A549 (cell line): ENCODE data around the gene BAHCC1. TPM values are rescaled to one million over a fixed set of nuclear protein-coding genes. Genes with fewer than 3 reads are reported as not detected.
A peak's percentile ranks its signal among the peaks of the same experiment; 100 is the strongest.

ENCODE experiments used
- ATAC-seq, 2 experiments: fragments of 200-7000 bp in 1 of 2; fragments of >200 bp in 1 of 2; cut with Nextera tagmentation in 1 of 2; cut with Tn5 transposase in 1 of 2; 3 replicates each; pipeline versions ENCODE4 v1.8.0 to v1.9.1; 2018 to 2020; ENCODE audit warnings: mild to moderate bottlenecking in 1 of 2, moderate library complexity in 1 of 2
- CTCF ChIA-PET: fragments of 300-600 bp; sonication (Branson Sonifier 250); formaldehyde crosslinking; extraction: SDS; loops from one replicate; lab custom pipeline; 2021; ENCODE audit warnings: antibody characterized with exemption, inconsistent platforms; lab: Yijun Ruan, JAX
- POLR2A ChIA-PET: fragments of 350-600 bp; formaldehyde crosslinking; extraction: SDS; loops from one replicate; lab custom pipeline; 2021; ENCODE audit warnings: antibody characterized with exemption, inconsistent platforms; lab: Yijun Ruan, JAX
- DNase-seq, 2 experiments: peaks; one replicate each; pipeline versions ENCODE4 v3.0.0 to v3.0.0-alpha.2; 2011 to 2016; ENCODE audit warnings: low read depth in 1 of 2, low spot score in 1 of 2
- FAIRE-seq: peaks from 2 replicates; lab custom pipeline; 2011; peaks lifted over from hg19 to GRCh38; lab: Jason Lieb, UNC
- H3K27ac ChIP-seq, 2 experiments: fragments of >200 bp; sonication (Bioruptor Twin); formaldehyde crosslinking; 3 replicates each; pipeline ENCODE4 v1.5.1; 2016 to 2017
- H3K4me1 ChIP-seq: fragments of >200 bp; sonication (Bioruptor Twin); formaldehyde crosslinking; 3 replicates; pipeline ENCODE4 v1.6.1; 2016
- H3K4me2 ChIP-seq: fragments of >200 bp; sonication (Bioruptor Twin); formaldehyde crosslinking; 3 replicates; pipeline ENCODE4 v1.6.1; 2016
- H3K4me3 ChIP-seq: fragments of >200 bp; sonication (Bioruptor Twin); formaldehyde crosslinking; 3 replicates; pipeline ENCODE4 v1.5.1; 2016
- H3K9me3 ChIP-seq: fragments of >200 bp; sonication (Bioruptor Twin); formaldehyde crosslinking; 3 replicates; pipeline ENCODE4 v1.6.1; 2016
- EHMT2 ChIP-seq: fragments of 200-600 bp; sonication (generic); IDR thresholded peaks from 2 replicates; pipeline ENCODE4 v1.6.1; 2016; ENCODE audit warnings: antibody characterized with exemption, low read depth, mild to moderate bottlenecking, moderate library complexity
- FOSL2 ChIP-seq, 2 experiments: fragments of 450-650 bp in 1 of 2; fragments of >200 bp in 1 of 2; sonication (Bioruptor Twin) in 1 of 2; formaldehyde crosslinking; IDR thresholded peaks; 2 replicates each; pipeline versions ENCODE4 v1.5.0 to v1.6.1; 2016 to 2020; ENCODE audit warnings: mild to moderate bottlenecking in 1 of 2, moderate library complexity in 1 of 2
- FOXS1 ChIP-seq: fragments of 250-450 bp; sonication (Bioruptor Pico); IDR thresholded peaks from 2 replicates; pipeline ENCODE4 v1.5.0; 2020; ENCODE audit warnings: mild to moderate bottlenecking, moderate library complexity
- HOXA7 ChIP-seq: fragments of 250-450 bp; sonication (Bioruptor Pico); IDR thresholded peaks from 2 replicates; pipeline ENCODE4 v1.5.0; 2020; ENCODE audit warnings: mild to moderate bottlenecking, moderate library complexity
- KDM1A ChIP-seq: fragments of 200-600 bp; sonication (generic); IDR thresholded peaks from 2 replicates; pipeline ENCODE4 v1.6.1; 2016; ENCODE audit warnings: low read depth, mild to moderate bottlenecking
- MYC ChIP-seq: IDR thresholded peaks from 2 replicates; pipeline ENCODE4 v1.6.1; 2012; ENCODE audit warnings: mild to moderate bottlenecking, inconsistent platforms, low read length, improper control_type of control experiment, borderline replicate concordance
- NPAS2 ChIP-seq: fragments of 250-450 bp; sonication (Bioruptor Pico); IDR thresholded peaks from 2 replicates; pipeline ENCODE4 v1.8.0; 2022; ENCODE audit warnings: mild to moderate bottlenecking, moderate library complexity, borderline replicate concordance
- RAD21 ChIP-seq, 2 experiments: fragments of >200 bp in 1 of 2; sonication (Bioruptor Twin) in 1 of 2; formaldehyde crosslinking in 1 of 2; IDR thresholded peaks in 1 of 2; conservative IDR thresholded peaks in 1 of 2; 2 replicates in 1 of 2; 3 replicates in 1 of 2; pipeline ENCODE4 v1.6.1; 2012 to 2018; ENCODE audit warnings: inconsistent platforms in 1 of 2
- RFX5 ChIP-seq: fragments of 450-650 bp; IDR thresholded peaks from 2 replicates; pipeline ENCODE4 v1.7.1; 2014; ENCODE audit warnings: antibody characterized with exemption, mild to moderate bottlenecking, moderate library complexity
- TFCP2L1 ChIP-seq: fragments of 250-450 bp; sonication (Bioruptor Pico); IDR thresholded peaks from 2 replicates; pipeline ENCODE4 v1.5.0; 2021; ENCODE audit warnings: mild to moderate bottlenecking
- ZC3H11A ChIP-seq: fragments of 450-650 bp; IDR thresholded peaks from 2 replicates; pipeline ENCODE4 v1.6.1; 2014; ENCODE audit warnings: antibody characterized with exemption, mild to moderate bottlenecking
- ZFP36 ChIP-seq: fragments of 450-650 bp; IDR thresholded peaks from 2 replicates; pipeline ENCODE4 v1.6.1; 2014; ENCODE audit warnings: borderline replicate concordance; ENCODE audit not compliant: partially characterized antibody
- WGBS: methylation state at CpG from one replicate; pipeline ENCODE4 v1.1.6; 2017; ENCODE audit errors: missing lambda C conversion rate; 5-methylcytosine and 5-hydroxymethylcytosine counted together
- polyA plus RNA-seq, 4 experiments: library from polyadenylated mRNA; depleted of rRNA in 3 of 4; stranded (reverse); fragments of >200 nt; fragmentation: RNase III in 1 of 4; extraction: RNeasy Plus Mini Kit Qiagen cat#74134 plus additional on column Dnase treatment in 1 of 4; gene quantifications; 2 replicates in 3 of 4; 3 replicates in 1 of 4; pipeline ENCODE4 v1.2.3, GENCODE V29; 2011 to 2017
- TF ChIP-seq, protein P1 (sequence below): fragments of 250-450 bp; sonication (Bioruptor Pico); IDR thresholded peaks from 2 replicates; pipeline ENCODE4 v1.5.0; 2020; ENCODE audit warnings: low read depth, mild to moderate bottlenecking, moderate library complexity
- TF ChIP-seq, protein P2 (sequence below): fragments of 200-600 bp; sonication (generic); IDR thresholded peaks from 2 replicates; pipeline ENCODE4 v1.6.1; 2016; ENCODE audit warnings: antibody characterized with exemption, mild to moderate bottlenecking, moderate library complexity
- TF ChIP-seq, protein P3 (sequence below): fragments of 250-450 bp; sonication (Bioruptor Pico); IDR thresholded peaks from 2 replicates; pipeline ENCODE4 v1.5.0; 2021; ENCODE audit warnings: mild to moderate bottlenecking, moderate library complexity, borderline replicate concordance

Gene BAHCC1
- polyA plus RNA-seq, 2 of the 4 experiments (the other 2 are of a cell fraction), result 2.6 to 5.8 TPM

DNA sequence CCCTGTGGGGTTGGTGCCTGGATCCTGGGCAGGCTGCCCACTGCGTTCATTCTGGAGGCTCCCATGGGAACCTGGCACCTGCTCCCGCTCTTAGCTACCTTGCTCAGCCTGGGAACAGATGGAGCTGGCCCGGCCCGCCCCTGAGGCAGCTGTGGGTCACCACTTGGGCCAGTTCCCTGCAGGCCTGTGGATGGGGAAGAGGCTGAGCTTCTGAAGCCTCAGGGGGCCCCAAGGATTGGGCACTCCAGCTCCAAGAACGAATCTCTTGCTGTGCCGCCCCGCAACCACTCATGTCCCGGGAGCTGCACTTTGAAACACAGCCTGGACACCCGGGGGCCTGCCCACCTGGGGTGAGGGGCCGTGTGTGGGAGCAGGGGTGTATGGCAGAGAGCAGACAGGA, 37.7 kb downstream of the BAHCC1 start:
- CTCF ChIA-PET, result interaction anchor here (1.1 to 3.9 kb wide), 3 partner anchors 29 to 76 kb away, joined by 3 to 20 read pairs (median 4); no protein-coding TSS in a partner anchor
- FAIRE-seq, result no peak

DNA sequence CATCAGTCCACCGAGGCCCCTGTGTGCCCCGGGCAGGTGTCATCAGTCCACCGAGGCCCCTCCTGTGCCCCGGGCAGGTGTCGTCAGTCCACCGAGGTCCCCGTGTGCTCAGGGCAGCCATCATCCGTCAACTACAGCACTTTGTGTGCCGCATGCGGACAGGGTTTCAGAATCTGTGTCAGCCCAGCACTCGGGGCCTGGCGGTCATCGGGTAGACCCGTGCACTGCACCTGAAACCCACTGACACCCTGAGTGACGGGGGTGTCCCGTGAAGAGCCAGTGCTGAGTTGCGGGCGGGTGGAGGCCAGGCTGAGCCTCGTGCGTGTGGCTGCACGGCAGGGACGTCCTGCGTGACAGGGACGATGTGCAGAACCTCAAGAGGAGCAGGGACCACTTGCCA, 38.4 kb downstream of the BAHCC1 start:
- H3K4me2 ChIP-seq, result peak overlapping the region; percentile 34; the same call in 2 of the 3 replicates
- peaks cover 47% of the 10 kb centered on the region for H3K4me1 ChIP-seq
- DNase-seq, result no peak
- WGBS, result 89% methylated on average over 19 of the region's 24 CpGs
- H3K9me3 ChIP-seq, result no peaks in the 10 kb centered on the region
- CTCF ChIA-PET, result interaction anchor here (1.5 kb wide), 1 partner anchor 29 kb away, joined by 4 read pairs; no protein-coding TSS in a partner anchor
- no peak overlapping the region for H3K4me3 ChIP-seq
- POLR2A ChIA-PET, result interaction anchor here (0.7 to 1.0 kb wide), 2 partner anchors 14 to 38 kb away, joined by 3 read pairs; partner anchors contain the start of gene BAHCC1
- ATAC-seq, result no peak
- H3K27ac ChIP-seq, result peak overlapping the region; percentile 11 to 72; a peak in 4 of 6 replicates
- TF ChIP-seq NPAS2 (no peak), HOXA7 (no peak), ZFP36 (no peak)
- FAIRE-seq, result no peak

More for the DNA sequence above, 37.7 kb downstream of the BAHCC1 start:
- Histone ChIP-seq H3K4me1 (peaks cover 54% of the 10 kb centered on the region), H3K4me3 (no peak overlapping the region), H3K4me2 (no peak overlapping the region), H3K27ac (peak overlapping the region in 1 of 2 experiments; percentile 72; a peak in 1 of 6 replicates), H3K9me3 (no peaks in the 10 kb centered on the region)
- WGBS, result 66% methylated on average over 8 of the region's 10 CpGs
- peak in 1 of 2 experiments; percentile 56 for DNase-seq
- ATAC-seq, result no peak
- POLR2A ChIA-PET, result interaction anchor here (0.7 to 1.0 kb wide), 2 partner anchors 13 to 38 kb away, joined by 3 read pairs; partner anchors contain the start of gene BAHCC1
- TF ChIP-seq KDM1A, result no peak
- TF ChIP-seq, protein P1, sequence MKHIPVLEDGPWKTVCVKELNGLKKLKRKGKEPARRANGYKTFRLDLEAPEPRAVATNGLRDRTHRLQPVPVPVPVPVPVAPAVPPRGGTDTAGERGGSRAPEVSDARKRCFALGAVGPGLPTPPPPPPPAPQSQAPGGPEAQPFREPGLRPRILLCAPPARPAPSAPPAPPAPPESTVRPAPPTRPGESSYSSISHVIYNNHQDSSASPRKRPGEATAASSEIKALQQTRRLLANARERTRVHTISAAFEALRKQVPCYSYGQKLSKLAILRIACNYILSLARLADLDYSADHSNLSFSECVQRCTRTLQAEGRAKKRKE (CRISPR knock-in tag), result no peak
- TF ChIP-seq EHMT2, result no peak
- no peak for TF ChIP-seq MYC
- TF ChIP-seq, protein P2, sequence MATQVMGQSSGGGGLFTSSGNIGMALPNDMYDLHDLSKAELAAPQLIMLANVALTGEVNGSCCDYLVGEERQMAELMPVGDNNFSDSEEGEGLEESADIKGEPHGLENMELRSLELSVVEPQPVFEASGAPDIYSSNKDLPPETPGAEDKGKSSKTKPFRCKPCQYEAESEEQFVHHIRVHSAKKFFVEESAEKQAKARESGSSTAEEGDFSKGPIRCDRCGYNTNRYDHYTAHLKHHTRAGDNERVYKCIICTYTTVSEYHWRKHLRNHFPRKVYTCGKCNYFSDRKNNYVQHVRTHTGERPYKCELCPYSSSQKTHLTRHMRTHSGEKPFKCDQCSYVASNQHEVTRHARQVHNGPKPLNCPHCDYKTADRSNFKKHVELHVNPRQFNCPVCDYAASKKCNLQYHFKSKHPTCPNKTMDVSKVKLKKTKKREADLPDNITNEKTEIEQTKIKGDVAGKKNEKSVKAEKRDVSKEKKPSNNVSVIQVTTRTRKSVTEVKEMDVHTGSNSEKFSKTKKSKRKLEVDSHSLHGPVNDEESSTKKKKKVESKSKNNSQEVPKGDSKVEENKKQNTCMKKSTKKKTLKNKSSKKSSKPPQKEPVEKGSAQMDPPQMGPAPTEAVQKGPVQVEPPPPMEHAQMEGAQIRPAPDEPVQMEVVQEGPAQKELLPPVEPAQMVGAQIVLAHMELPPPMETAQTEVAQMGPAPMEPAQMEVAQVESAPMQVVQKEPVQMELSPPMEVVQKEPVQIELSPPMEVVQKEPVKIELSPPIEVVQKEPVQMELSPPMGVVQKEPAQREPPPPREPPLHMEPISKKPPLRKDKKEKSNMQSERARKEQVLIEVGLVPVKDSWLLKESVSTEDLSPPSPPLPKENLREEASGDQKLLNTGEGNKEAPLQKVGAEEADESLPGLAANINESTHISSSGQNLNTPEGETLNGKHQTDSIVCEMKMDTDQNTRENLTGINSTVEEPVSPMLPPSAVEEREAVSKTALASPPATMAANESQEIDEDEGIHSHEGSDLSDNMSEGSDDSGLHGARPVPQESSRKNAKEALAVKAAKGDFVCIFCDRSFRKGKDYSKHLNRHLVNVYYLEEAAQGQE, result no peak
- no peak for TF ChIP-seq RAD21 (conservative IDR thresholded peaks at IDR 0.05 in 1 of 2, IDR thresholded peaks at IDR 0.05 in 1 of 2)
- no peak for TF ChIP-seq TFCP2L1 (CRISPR knock-in tag)
- TF ChIP-seq ZC3H11A, result no peak
- TF ChIP-seq RFX5, result no peak
- TF ChIP-seq HOXA7, result no peak
- TF ChIP-seq FOXS1, result no peak
- TF ChIP-seq, protein P3, sequence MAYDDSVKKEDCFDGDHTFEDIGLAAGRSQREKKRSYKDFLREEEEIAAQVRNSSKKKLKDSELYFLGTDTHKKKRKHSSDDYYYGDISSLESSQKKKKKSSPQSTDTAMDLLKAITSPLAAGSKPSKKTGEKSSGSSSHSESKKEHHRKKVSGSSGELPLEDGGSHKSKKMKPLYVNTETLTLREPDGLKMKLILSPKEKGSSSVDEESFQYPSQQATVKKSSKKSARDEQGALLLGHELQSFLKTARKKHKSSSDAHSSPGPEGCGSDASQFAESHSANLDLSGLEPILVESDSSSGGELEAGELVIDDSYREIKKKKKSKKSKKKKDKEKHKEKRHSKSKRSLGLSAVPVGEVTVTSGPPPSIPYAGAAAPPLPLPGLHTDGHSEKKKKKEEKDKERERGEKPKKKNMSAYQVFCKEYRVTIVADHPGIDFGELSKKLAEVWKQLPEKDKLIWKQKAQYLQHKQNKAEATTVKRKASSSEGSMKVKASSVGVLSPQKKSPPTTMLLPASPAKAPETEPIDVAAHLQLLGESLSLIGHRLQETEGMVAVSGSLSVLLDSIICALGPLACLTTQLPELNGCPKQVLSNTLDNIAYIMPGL (CRISPR knock-in tag), result no peak
- no peak for TF ChIP-seq FOSL2 (IDR thresholded peaks at IDR 0.05)
- TF ChIP-seq FOSL2 (CRISPR knock-in tag; IDR thresholded peaks at IDR 0.05), result no peak
